HS-5 (cell line): ENCODE data around the gene SIVA1.

Experiments
- DNase-seq: peaks from one replicate; pipeline ENCODE4 v3.0.0-alpha.2; 2012; ENCODE audit warnings: low read depth

The SIVA1 gene

GRCh38 chr14:104752735-104753527 lies at the start of gene SIVA1:
Gene SIVA1 (plus strand): TSS chr14:104753147. CDS start chr14:104753202, 55 bp downstream.
- DNase-seq = peak; percentile 89

- DNase-seq = no peak
Measured at GRCh38 chr14:104703269-104703668, 49.7 kb upstream of the SIVA1 start.

GRCh38 chr14:104704252-104704651 lies 48.7 kb upstream of the SIVA1 start:
- no peak for DNase-seq

- no peak for DNase-seq
Measured at GRCh38 chr14:104705340-104706047, 47.5 kb upstream of the SIVA1 start.

- no peak for DNase-seq
Measured at GRCh38 chr14:104706733-104707607, 46.0 kb upstream of the SIVA1 start.

- DNase-seq = no peak
Measured at GRCh38 chr14:104707608-104708595, 45.0 kb upstream of the SIVA1 start.

- DNase-seq = peak; percentile 16
Measured at GRCh38 chr14:104708606-104709268, 44.2 kb upstream of the SIVA1 start.

- DNase-seq = no peak
Measured at GRCh38 chr14:104709387-104710039, 43.4 kb upstream of the SIVA1 start.

- DNase-seq = no peak
Measured at GRCh38 chr14:104710071-104710735, 42.7 kb upstream of the SIVA1 start.

- DNase-seq = no peak
Measured at GRCh38 chr14:104712881-104713734, 39.8 kb upstream of the SIVA1 start.

GRCh38 chr14:104714066-104714465 lies 38.9 kb upstream of the SIVA1 start:
- no peak for DNase-seq

- no peak for DNase-seq
Measured at GRCh38 chr14:104714681-104715080, 38.3 kb upstream of the SIVA1 start.

- DNase-seq = no peak
Measured at GRCh38 chr14:104715416-104715815, 37.5 kb upstream of the SIVA1 start.

GRCh38 chr14:104715871-104716270 lies 37.1 kb upstream of the SIVA1 start:
- no peak for DNase-seq

GRCh38 chr14:104717137-104717536 lies 35.8 kb upstream of the SIVA1 start:
- DNase-seq = no peak

- DNase-seq = no peak
Measured at GRCh38 chr14:104717646-104718045, 35.3 kb upstream of the SIVA1 start.

- DNase-seq = no peak
Measured at GRCh38 chr14:104718147-104718546, 34.8 kb upstream of the SIVA1 start.

GRCh38 chr14:104718871-104719270 lies 34.1 kb upstream of the SIVA1 start:
- no peak for DNase-seq

- no peak for DNase-seq
Measured at GRCh38 chr14:104719343-104719742, 33.6 kb upstream of the SIVA1 start.
